IPS-20b (cell line): Measurements from ENCODE around the gene FOXO6.

ENCODE experiments used
- H3K27ac ChIP-seq: one replicate; pipeline ENCODE4 v1.5.1; 2013; ENCODE audit warnings: low read length
- H3K27me3 ChIP-seq: 2 replicates; pipeline ENCODE4 v1.6.1; 2013; ENCODE audit warnings: mild to moderate bottlenecking, low read length, inconsistent platforms; ENCODE audit not compliant: insufficient read depth
- H3K36me3 ChIP-seq: 2 replicates; pipeline ENCODE4 v1.6.1; 2013; ENCODE audit warnings: low read depth, mild to moderate bottlenecking, inconsistent platforms, low read length, moderate library complexity; ENCODE audit not compliant: insufficient read depth
- H3K4me1 ChIP-seq: 2 replicates; pipeline ENCODE4 v1.6.1; 2013; ENCODE audit warnings: mild to moderate bottlenecking, control low read depth, inconsistent platforms, low read length, moderate library complexity; ENCODE audit not compliant: insufficient read depth
- H3K4me3 ChIP-seq: 2 replicates; pipeline ENCODE4 v1.5.1; 2013; ENCODE audit warnings: mild to moderate bottlenecking, low read length, inconsistent platforms
- H3K9ac ChIP-seq: 2 replicates; pipeline ENCODE4 v1.6.1; 2013; ENCODE audit warnings: low read depth, mild to moderate bottlenecking, inconsistent platforms, low read length, moderate library complexity
- H3K9me3 ChIP-seq: 2 replicates; pipeline ENCODE4 v1.6.1; 2013; ENCODE audit warnings: mild to moderate bottlenecking, low read depth, low read length, inconsistent platforms; ENCODE audit not compliant: insufficient read depth

FOXO6 gene

GRCh38 chr1:41427122-41427913 lies 66.1 kb downstream of the FOXO6 start:
- Histone ChIP-seq H3K36me3 (no peaks in the 10 kb centered on the region), H3K4me3 (no peak overlapping the region), H3K4me1 (no peaks in the 10 kb centered on the region), H3K9ac (no peak overlapping the region), H3K27ac (no peak overlapping the region), H3K9me3 (no peaks in the 10 kb centered on the region), H3K27me3 (no peaks in the 10 kb centered on the region)

- Histone ChIP-seq H3K4me3 (no peak overlapping the region), H3K27me3 (no peaks in the 10 kb centered on the region), H3K27ac (no peak overlapping the region), H3K9ac (no peak overlapping the region), H3K4me1 (no peaks in the 10 kb centered on the region), H3K36me3 (no peaks in the 10 kb centered on the region), H3K9me3 (no peaks in the 10 kb centered on the region)
Measured at GRCh38 chr1:41427916-41428737, 66.9 kb downstream of the FOXO6 start.

DNA sequence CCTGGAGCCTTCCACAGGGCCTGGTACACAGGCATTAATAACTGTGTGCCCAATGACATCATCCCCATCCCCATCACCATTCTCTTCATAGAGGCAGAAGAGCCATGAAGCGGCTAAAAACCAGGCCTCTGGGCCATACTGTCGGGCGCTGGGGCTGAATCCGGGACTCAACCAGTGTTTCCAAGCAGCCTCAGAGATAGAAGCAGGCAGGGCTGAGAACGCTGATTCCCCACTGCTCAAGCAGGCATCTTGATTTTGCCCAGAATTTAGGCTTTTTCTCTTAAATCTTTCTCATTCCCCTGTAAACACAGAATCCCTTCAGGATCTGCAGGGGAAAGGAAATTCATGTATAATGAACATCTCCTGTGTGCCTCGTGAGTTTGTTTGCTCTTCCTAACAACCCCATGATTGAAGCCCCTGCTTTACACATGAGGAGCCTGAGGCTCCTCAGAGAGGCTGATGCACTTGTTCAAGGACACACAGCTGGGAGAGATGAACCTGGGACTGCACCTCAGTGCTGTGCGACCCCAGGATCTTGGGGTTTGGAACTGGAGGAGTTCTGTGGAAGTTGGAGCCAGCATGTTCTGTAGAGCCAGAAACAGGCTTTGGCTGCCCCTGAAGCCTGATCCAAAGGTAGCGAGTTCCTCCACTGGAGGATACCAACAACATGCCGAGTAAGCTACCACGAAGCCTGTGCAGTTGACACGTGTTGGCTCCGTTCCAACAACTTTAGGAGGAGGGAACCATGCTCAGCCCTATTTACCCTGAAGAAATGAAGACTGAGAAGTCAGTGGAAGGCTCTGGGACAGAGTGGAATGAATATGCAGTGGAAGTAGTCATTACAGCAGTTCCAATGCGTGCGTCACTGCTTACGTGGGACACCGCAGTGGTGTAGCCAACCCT lies 67.8 kb downstream of the FOXO6 start:
- Histone ChIP-seq H3K36me3 (no peaks in the 10 kb centered on the region), H3K27ac (no peak overlapping the region), H3K9ac (no peak overlapping the region), H3K4me1 (no peaks in the 10 kb centered on the region), H3K9me3 (no peaks in the 10 kb centered on the region), H3K27me3 (no peaks in the 10 kb centered on the region), H3K4me3 (no peak overlapping the region)

DNA sequence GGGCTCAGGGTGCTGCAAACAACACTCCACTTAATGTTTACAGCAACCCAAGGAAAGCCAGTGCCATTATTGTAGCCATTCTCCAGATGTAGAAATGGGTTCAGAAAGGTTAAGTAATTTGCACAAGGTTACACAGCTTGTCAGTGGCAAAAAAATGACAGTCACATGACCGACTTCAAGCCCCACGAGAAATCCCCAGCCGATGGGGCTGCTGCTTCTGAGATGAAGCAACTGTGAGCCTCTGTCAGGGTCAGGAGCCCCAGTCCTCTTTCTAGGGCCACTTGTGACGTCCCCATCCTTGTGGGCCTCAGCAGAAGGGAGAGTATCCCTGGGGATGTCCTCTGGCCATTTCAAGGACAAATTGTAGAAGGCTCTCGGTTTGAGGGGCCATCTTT lies 68.4 kb downstream of the FOXO6 start:
- Histone ChIP-seq H3K36me3 (no peaks in the 10 kb centered on the region), H3K27me3 (no peaks in the 10 kb centered on the region), H3K9me3 (no peaks in the 10 kb centered on the region), H3K9ac (no peak overlapping the region), H3K4me3 (no peak overlapping the region), H3K4me1 (no peaks in the 10 kb centered on the region), H3K27ac (no peak overlapping the region)

- Histone ChIP-seq H3K9me3 (no peaks in the 10 kb centered on the region), H3K4me3 (no peak overlapping the region), H3K27me3 (no peaks in the 10 kb centered on the region), H3K36me3 (no peaks in the 10 kb centered on the region), H3K4me1 (no peaks in the 10 kb centered on the region), H3K27ac (no peak overlapping the region), H3K9ac (no peak overlapping the region)
Measured at GRCh38 chr1:41430069-41430468, 68.8 kb downstream of the FOXO6 start.

DNA sequence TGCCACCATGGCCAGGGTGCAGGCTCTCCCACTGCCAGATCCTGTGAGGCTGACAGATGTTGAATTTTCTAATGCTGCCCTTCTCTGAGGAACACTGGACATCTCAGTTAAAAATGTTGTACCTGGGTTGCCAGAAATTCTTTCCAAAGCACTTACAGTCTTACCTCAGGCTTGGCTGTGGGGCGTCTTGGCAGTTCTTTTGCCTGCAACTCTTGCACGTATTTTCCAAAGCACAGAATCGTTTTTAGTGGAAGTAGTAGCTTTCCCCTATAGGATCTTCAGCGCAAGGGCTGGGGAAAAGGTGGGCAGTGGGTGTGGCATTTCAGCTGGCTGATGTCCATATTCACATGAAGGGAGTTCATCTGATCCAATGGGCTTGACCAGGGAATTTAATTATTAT lies 69.3 kb downstream of the FOXO6 start:
- Histone ChIP-seq H3K4me1 (no peaks in the 10 kb centered on the region), H3K27ac (no peak overlapping the region), H3K36me3 (no peaks in the 10 kb centered on the region), H3K9ac (no peak overlapping the region), H3K9me3 (no peaks in the 10 kb centered on the region), H3K27me3 (no peaks in the 10 kb centered on the region), H3K4me3 (no peak overlapping the region)

- Histone ChIP-seq H3K36me3 (no peaks in the 10 kb centered on the region), H3K27me3 (no peaks in the 10 kb centered on the region), H3K27ac (no peak overlapping the region), H3K4me1 (peaks cover 10% of the 10 kb centered on the region), H3K9ac (no peak overlapping the region), H3K9me3 (no peaks in the 10 kb centered on the region), H3K4me3 (no peak overlapping the region)
Measured at GRCh38 chr1:41431490-41432350, 70.5 kb downstream of the FOXO6 start.
